PC-3 (cell line): ENCODE measurements around the gene TARP.

Source experiments
- EZH2 ChIP-seq: fragments of 300-600 bp; sonication (generic); IDR thresholded peaks from one replicate; pipeline ENCODE4 v1.6.1; 2017; ENCODE audit warnings: antibody characterized with exemption, mild to moderate bottlenecking, low read length; ENCODE audit not compliant: unreplicated experiment
- TF ChIP-seq, protein P1 (sequence below): fragments of 300-600 bp; sonication (generic); conservative IDR thresholded peaks from 2 replicates; pipeline ENCODE4 v1.5.1; 2017; ENCODE audit warnings: antibody characterized with exemption, low read depth, mild to moderate bottlenecking, low read length

DNA sequence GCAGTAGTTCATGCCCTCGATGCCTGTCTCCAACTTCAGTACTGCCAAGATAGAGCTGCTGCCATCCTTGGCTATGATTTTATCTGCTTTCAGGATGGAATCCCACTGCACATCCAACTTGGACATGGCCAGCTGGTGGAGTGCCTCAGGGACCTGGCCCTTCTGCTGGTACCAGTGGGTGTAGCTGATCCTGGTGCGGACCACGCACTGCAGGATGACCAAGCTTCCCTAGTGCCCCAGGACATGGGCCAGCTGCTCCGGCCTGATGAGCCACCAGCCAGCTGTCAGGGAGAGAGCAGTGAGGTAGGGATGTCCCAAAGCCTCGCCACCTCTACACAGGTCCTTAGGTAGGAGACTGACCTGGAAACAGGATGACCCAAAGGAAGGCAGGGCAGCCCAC, 49.0 kb upstream of the TARP start:
- TF ChIP-seq, protein P1, sequence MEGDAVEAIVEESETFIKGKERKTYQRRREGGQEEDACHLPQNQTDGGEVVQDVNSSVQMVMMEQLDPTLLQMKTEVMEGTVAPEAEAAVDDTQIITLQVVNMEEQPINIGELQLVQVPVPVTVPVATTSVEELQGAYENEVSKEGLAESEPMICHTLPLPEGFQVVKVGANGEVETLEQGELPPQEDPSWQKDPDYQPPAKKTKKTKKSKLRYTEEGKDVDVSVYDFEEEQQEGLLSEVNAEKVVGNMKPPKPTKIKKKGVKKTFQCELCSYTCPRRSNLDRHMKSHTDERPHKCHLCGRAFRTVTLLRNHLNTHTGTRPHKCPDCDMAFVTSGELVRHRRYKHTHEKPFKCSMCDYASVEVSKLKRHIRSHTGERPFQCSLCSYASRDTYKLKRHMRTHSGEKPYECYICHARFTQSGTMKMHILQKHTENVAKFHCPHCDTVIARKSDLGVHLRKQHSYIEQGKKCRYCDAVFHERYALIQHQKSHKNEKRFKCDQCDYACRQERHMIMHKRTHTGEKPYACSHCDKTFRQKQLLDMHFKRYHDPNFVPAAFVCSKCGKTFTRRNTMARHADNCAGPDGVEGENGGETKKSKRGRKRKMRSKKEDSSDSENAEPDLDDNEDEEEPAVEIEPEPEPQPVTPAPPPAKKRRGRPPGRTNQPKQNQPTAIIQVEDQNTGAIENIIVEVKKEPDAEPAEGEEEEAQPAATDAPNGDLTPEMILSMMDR, result no peak
- TF ChIP-seq EZH2, result no peak
